Erythroblast (primary cell): ENCODE measurements around the gene FNIP2.
"Not testable (repeated sequence)": the region's sequence is repeated elsewhere in the genome, so short reads cannot be mapped to it uniquely, and the experiment has no call there.

ENCODE experiments used
- DNase-seq, 2 experiments: peaks; one replicate each; lab custom pipeline; 2025; lab: John Stamatoyannopoulos, UW
- GATA1 ChIP-seq: IDR thresholded peaks from 2 replicates; pipeline ENCODE4 v1.6.1; 2011; ENCODE audit warnings: low read depth, mild to moderate bottlenecking, control low read depth, low read length, moderate library complexity
- POLR2A ChIP-seq: IDR thresholded peaks from 2 replicates; pipeline ENCODE4 v1.6.1; 2011; ENCODE audit warnings: mild to moderate bottlenecking, low read length

The FNIP2 gene

GRCh38 chr4:158948071-158948470 lies 179.2 kb downstream of the FNIP2 start:
- TF ChIP-seq GATA1, result no peak
- TF ChIP-seq POLR2A, result no peak

GRCh38 chr4:158949099-158949498 lies 180.3 kb downstream of the FNIP2 start:
- peak; percentile 24 to 45 for DNase-seq
- TF ChIP-seq POLR2A (no peak), GATA1 (no peak)

More at GRCh38 chr4:158948071-158948470, 179.2 kb downstream of the FNIP2 start:
- DNase-seq, result no peak

GRCh38 chr4:158952221-158952774 lies 183.5 kb downstream of the FNIP2 start:
- peak; percentile 6 to 12 for DNase-seq

- not testable (repeated sequence) for DNase-seq
Observed at GRCh38 chr4:158956345-158956744, 187.5 kb downstream of the FNIP2 start.

- not testable (repeated sequence) for DNase-seq
Observed at GRCh38 chr4:158956918-158957317, 188.1 kb downstream of the FNIP2 start.
